ENCODE results near the gene DNAJB2.

The DNAJB2 gene

DNA sequence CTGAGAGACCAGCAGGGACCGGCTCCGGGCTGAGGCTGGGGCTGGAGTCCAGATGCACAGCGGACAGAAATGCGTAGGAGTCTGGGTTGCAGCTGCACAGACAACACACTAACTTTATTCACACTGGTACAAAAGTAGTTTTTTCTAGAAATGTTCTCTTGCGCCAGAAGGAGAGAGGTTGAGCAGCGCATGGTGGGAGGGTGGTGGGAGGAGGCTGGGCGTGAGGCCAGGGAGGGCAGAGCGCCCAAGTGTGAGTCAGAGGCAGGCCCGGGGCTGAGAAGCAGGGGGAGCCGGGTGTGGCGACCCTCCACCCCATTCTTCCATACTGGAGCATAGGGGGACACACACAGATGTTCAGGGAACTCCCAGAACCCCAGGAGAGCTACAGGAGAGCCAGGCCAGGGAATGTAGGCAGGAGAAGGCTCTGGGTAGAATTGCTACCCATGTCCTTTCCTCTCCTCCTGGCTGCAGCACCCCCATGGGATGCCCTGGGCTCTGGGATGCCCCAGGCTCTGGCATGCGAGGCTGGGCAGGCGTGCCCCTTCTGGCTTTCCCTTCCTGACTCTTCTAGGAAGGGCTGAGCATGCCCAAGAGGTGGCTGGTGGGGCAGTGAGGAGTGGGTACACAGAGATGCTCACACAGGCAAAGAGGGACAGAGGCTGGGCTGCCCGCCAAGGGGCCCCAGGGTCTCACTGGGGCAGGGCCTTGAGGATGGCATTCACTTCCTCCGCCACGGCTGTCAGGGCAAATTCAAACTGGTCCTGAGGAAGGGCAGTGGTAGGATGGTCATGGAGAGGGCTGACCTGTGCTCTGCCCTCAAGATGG is 10.6 kb downstream of the DNAJB2 start:
- peaks cover 7% of the 10 kb centered on the region for H3K4me1 ChIP-seq (ENCODE audit: insufficient read depth, low read length, severe bottlenecking)
- no peaks in the 10 kb centered on the region for H3K27me3 ChIP-seq (ENCODE audit: insufficient read depth, low read length)
- no peaks in the 10 kb centered on the region for H3F3A ChIP-seq (ENCODE audit: insufficient read depth, low read length)
- TF ChIP-seq, protein P1, sequence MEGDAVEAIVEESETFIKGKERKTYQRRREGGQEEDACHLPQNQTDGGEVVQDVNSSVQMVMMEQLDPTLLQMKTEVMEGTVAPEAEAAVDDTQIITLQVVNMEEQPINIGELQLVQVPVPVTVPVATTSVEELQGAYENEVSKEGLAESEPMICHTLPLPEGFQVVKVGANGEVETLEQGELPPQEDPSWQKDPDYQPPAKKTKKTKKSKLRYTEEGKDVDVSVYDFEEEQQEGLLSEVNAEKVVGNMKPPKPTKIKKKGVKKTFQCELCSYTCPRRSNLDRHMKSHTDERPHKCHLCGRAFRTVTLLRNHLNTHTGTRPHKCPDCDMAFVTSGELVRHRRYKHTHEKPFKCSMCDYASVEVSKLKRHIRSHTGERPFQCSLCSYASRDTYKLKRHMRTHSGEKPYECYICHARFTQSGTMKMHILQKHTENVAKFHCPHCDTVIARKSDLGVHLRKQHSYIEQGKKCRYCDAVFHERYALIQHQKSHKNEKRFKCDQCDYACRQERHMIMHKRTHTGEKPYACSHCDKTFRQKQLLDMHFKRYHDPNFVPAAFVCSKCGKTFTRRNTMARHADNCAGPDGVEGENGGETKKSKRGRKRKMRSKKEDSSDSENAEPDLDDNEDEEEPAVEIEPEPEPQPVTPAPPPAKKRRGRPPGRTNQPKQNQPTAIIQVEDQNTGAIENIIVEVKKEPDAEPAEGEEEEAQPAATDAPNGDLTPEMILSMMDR (IDR thresholded peaks at IDR 0.05; ENCODE audit: low read length), result no peak
- no peak for TF ChIP-seq EZH2 (IDR thresholded peaks at IDR 0.05; ENCODE audit: borderline replicate concordance, low read length)
- no peak overlapping the region for H3K4me2 ChIP-seq (ENCODE audit: low read length)
- H3K36me3 ChIP-seq (ENCODE audit: insufficient read depth, low read length), result peaks cover 17% of the 10 kb centered on the region
- H2AFZ ChIP-seq (ENCODE audit: low read length), result no peak overlapping the region
- H3K79me2 ChIP-seq (ENCODE audit: insufficient read depth, low read length), result no peaks in the 10 kb centered on the region
- no peaks in the 10 kb centered on the region for H4K20me1 ChIP-seq (ENCODE audit: insufficient read depth, low read length)
- H3K9me3 ChIP-seq (ENCODE audit: low read length), result no peaks in the 10 kb centered on the region
- no peak overlapping the region for H3K27ac ChIP-seq (ENCODE audit: low read depth, low read length, poor library complexity, severe bottlenecking)
- no peak overlapping the region for H3K9ac ChIP-seq (ENCODE audit: low read length)
- no peaks in the 10 kb centered on the region for H3K9me2 ChIP-seq (ENCODE audit: low read depth, low read length)
- no peak overlapping the region for H3K4me3 ChIP-seq (ENCODE audit: low read depth, low read length, poor library complexity, severe bottlenecking)

DNA sequence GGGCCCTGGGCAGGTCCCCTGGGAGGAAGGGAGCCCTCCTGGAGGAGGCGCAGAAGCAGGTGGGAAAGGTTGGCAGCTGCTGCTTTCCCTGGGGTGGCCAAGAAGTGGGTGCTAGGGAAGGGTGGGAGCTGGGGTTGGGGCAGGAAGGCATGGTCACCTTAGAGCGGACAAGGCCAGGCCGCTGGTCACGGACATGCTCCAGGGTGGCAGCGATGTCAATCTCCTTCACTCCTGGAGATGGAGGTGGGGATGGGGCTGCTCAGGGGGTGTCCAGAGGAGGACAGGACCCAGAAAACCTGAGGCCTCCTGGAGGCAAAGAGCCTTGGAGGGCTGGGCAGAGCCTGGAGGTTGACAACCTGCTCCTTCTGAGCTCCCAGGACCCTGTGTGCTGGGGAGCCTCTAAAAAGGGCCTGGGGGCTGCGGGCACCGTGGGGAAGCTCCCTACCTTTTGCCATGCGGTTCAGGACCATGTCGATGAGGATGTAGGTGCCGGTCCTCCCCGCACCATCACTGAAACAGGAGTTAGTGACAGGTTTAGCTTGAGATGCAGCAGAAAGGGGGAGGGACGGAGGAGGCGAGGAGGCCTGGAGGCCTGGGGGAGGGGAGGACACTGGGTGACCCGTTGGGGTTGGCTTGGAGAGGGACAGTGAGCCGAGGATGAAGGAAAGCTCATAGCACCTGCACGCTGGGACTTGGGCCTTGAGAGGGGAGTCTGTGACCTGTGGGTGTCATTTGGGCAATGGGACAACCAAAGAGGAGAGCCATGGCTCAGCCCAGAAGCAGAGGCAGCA is 11.4 kb downstream of the DNAJB2 start:
- Histone ChIP-seq H3K4me2 (ENCODE audit: low read length) (no peak overlapping the region), H3F3A (ENCODE audit: insufficient read depth, low read length) (no peaks in the 10 kb centered on the region), H3K27me3 (ENCODE audit: insufficient read depth, low read length) (no peaks in the 10 kb centered on the region), H3K27ac (ENCODE audit: low read depth, low read length, poor library complexity, severe bottlenecking) (no peak overlapping the region), H2AFZ (ENCODE audit: low read length) (no peak overlapping the region), H3K9me2 (ENCODE audit: low read depth, low read length) (no peaks in the 10 kb centered on the region), H3K9ac (ENCODE audit: low read length) (no peak overlapping the region), H3K4me1 (ENCODE audit: insufficient read depth, low read length, severe bottlenecking) (peaks cover 15% of the 10 kb centered on the region), H3K79me2 (ENCODE audit: insufficient read depth, low read length) (no peaks in the 10 kb centered on the region), H3K36me3 (ENCODE audit: insufficient read depth, low read length) (peaks cover 9% of the 10 kb centered on the region), H3K4me3 (ENCODE audit: low read depth, low read length, poor library complexity, severe bottlenecking) (no peak overlapping the region), H4K20me1 (ENCODE audit: insufficient read depth, low read length) (no peaks in the 10 kb centered on the region), H3K9me3 (ENCODE audit: low read length) (no peaks in the 10 kb centered on the region)
- no peak for TF ChIP-seq EZH2 (IDR thresholded peaks at IDR 0.05; ENCODE audit: borderline replicate concordance, low read length)
- TF ChIP-seq, protein P1 (IDR thresholded peaks at IDR 0.05; ENCODE audit: low read length), result no peak

DNA sequence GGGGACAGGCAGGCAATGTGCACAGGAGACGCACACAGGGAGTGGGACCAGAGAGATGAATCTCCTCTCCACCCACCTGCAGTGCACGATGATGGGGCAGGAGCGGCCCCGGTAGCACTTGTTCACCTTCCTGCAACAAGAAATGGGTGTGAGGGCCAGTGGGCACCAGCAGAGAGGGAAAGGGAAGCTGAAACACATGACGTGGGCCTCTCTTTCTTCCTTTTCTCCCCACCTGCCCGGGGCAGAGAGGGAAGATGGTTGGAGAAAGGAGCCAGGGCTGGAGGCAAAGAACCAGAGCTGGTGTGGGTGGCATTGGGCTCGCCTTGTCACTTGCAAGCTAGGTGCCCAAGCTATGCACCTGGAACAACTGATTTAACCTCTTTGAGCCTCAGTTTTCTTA is 12.2 kb downstream of the DNAJB2 start:
- Histone ChIP-seq H3K27ac (ENCODE audit: low read depth, low read length, poor library complexity, severe bottlenecking) (no peak overlapping the region), H3K79me2 (ENCODE audit: insufficient read depth, low read length) (no peaks in the 10 kb centered on the region), H3K9me3 (ENCODE audit: low read length) (no peaks in the 10 kb centered on the region), H3F3A (ENCODE audit: insufficient read depth, low read length) (no peaks in the 10 kb centered on the region), H3K9ac (ENCODE audit: low read length) (no peak overlapping the region), H3K27me3 (ENCODE audit: insufficient read depth, low read length) (no peaks in the 10 kb centered on the region; the same call in 1 of the 2 replicates), H4K20me1 (ENCODE audit: insufficient read depth, low read length) (no peaks in the 10 kb centered on the region), H2AFZ (ENCODE audit: low read length) (no peak overlapping the region), H3K36me3 (ENCODE audit: insufficient read depth, low read length) (peaks cover 4% of the 10 kb centered on the region; the same call in 1 of the 2 replicates), H3K4me1 (ENCODE audit: insufficient read depth, low read length, severe bottlenecking) (peaks cover 15% of the 10 kb centered on the region), H3K4me3 (ENCODE audit: low read depth, low read length, poor library complexity, severe bottlenecking) (no peak overlapping the region), H3K9me2 (ENCODE audit: low read depth, low read length) (no peaks in the 10 kb centered on the region), H3K4me2 (ENCODE audit: low read length) (no peak overlapping the region)
- TF ChIP-seq, protein P1 (IDR thresholded peaks at IDR 0.05; ENCODE audit: low read length), result no peak
- no peak for TF ChIP-seq EZH2 (IDR thresholded peaks at IDR 0.05; ENCODE audit: borderline replicate concordance, low read length)
